Measurements from ENCODE around the gene HRG.

DNA sequence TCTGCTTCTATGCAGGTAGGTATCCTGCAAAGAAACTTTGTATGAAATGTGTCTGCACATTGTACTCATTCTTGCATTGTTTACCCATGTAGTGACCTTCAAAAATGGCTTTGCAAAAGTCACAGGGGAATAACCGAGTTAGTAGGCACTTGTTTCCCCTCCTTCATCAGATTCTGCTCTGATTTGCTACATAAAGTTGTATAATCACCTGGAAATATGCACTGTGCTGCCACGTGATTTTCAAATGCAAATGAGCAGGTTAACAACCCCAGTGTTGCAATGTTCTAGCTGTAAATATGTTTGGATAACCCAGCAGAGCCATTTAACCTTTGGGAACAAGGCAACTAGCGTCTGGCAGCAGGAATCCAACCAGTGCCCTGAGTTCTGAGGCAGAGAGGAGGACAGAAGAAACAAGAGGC lies 51.2 kb downstream of the HRG start, which contains the start of gene KNG1:
- TF ChIP-seq, protein P1, sequence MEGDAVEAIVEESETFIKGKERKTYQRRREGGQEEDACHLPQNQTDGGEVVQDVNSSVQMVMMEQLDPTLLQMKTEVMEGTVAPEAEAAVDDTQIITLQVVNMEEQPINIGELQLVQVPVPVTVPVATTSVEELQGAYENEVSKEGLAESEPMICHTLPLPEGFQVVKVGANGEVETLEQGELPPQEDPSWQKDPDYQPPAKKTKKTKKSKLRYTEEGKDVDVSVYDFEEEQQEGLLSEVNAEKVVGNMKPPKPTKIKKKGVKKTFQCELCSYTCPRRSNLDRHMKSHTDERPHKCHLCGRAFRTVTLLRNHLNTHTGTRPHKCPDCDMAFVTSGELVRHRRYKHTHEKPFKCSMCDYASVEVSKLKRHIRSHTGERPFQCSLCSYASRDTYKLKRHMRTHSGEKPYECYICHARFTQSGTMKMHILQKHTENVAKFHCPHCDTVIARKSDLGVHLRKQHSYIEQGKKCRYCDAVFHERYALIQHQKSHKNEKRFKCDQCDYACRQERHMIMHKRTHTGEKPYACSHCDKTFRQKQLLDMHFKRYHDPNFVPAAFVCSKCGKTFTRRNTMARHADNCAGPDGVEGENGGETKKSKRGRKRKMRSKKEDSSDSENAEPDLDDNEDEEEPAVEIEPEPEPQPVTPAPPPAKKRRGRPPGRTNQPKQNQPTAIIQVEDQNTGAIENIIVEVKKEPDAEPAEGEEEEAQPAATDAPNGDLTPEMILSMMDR (IDR thresholded peaks at IDR 0.05): no peak
- TF ChIP-seq SIN3A (IDR thresholded peaks at IDR 0.05; ENCODE audit: borderline replicate concordance, low read depth, low read length) (no peak), REST (IDR thresholded peaks at IDR 0.05; ENCODE audit: low read depth, low read length) (no peak), RXRA (IDR thresholded peaks at IDR 0.05; ENCODE audit: borderline replicate concordance, low read depth) (no peak), POLR2AphosphoS5 (IDR thresholded peaks at IDR 0.05; ENCODE audit: low read depth, low read length) (no peak), RCOR1 (IDR thresholded peaks at IDR 0.05; ENCODE audit: low read length) (no peak)

All from SK-N-SH (cell line).